ENCODE results near the gene IFNA4.

GRCh38 chr9:21210311-21210710 lies 22.9 kb upstream of the IFNA4 start:
- TF ChIP-seq, protein P1, sequence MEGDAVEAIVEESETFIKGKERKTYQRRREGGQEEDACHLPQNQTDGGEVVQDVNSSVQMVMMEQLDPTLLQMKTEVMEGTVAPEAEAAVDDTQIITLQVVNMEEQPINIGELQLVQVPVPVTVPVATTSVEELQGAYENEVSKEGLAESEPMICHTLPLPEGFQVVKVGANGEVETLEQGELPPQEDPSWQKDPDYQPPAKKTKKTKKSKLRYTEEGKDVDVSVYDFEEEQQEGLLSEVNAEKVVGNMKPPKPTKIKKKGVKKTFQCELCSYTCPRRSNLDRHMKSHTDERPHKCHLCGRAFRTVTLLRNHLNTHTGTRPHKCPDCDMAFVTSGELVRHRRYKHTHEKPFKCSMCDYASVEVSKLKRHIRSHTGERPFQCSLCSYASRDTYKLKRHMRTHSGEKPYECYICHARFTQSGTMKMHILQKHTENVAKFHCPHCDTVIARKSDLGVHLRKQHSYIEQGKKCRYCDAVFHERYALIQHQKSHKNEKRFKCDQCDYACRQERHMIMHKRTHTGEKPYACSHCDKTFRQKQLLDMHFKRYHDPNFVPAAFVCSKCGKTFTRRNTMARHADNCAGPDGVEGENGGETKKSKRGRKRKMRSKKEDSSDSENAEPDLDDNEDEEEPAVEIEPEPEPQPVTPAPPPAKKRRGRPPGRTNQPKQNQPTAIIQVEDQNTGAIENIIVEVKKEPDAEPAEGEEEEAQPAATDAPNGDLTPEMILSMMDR (IDR thresholded peaks at IDR 0.05): no peak
- no peak for TF ChIP-seq POLR2A (IDR thresholded peaks at IDR 0.05)

All from thyroid gland (tissue), 4 donors.